OCI-LY3 (cell line): ENCODE data around the gene AARS2.

Experiments
- H2AFZ ChIP-seq: fragments of 200-600, 300-600 bp; shearing (Covaris generic); 2 replicates; pipeline ENCODE4 v1.6.0; 2014; ENCODE audit warnings: antibody characterized with exemption, low read depth, low read length
- H3K27ac ChIP-seq: fragments of 200-600, 300-600 bp; sonication (generic); 2 replicates; pipeline ENCODE4 v1.5.1; 2014; ENCODE audit warnings: mild to moderate bottlenecking, low read length, moderate library complexity, mixed read lengths
- H3K27me3 ChIP-seq: fragments of 200-600, 300-600 bp; sonication (generic); 2 replicates; pipeline ENCODE4 v1.6.1; 2014; ENCODE audit warnings: low read depth, low read length, mixed read lengths
- H3K36me3 ChIP-seq: fragments of 200-600, 300-600 bp; sonication (generic); replicated peaks from 2 replicates; pipeline ENCODE3; 2014; ENCODE audit warnings: low read depth, low read length, mixed read lengths
- H3K4me1 ChIP-seq: fragments of 300-600, 200-600 bp; sonication (generic); 2 replicates; pipeline ENCODE4 v1.6.1; 2014; ENCODE audit warnings: low read length, mixed read lengths
- H3K4me2 ChIP-seq: fragments of 200-600, 300-600 bp; sonication (generic); 2 replicates; pipeline ENCODE4 v1.6.1; 2014; ENCODE audit warnings: low read length, mixed read lengths
- H3K4me3 ChIP-seq: fragments of 300-600, 200-600 bp; sonication (generic); 2 replicates; pipeline ENCODE4 v1.5.1; 2014; ENCODE audit warnings: antibody characterized with exemption, mild to moderate bottlenecking, low read length, moderate library complexity
- H3K79me2 ChIP-seq: fragments of 300-600, 200-600 bp; shearing (Covaris generic); 2 replicates; pipeline ENCODE4 v1.6.1; 2014; ENCODE audit warnings: mild to moderate bottlenecking, low read length, mixed read lengths
- H3K9ac ChIP-seq: fragments of 300-600, 200-600 bp; shearing (Covaris generic); 2 replicates; pipeline ENCODE4 v1.6.0; 2014; ENCODE audit warnings: mild to moderate bottlenecking, low read length, moderate library complexity
- H3K9me3 ChIP-seq: fragments of 200-600, 300-600 bp; shearing (Covaris generic); 2 replicates; pipeline ENCODE4 v1.6.1; 2014; ENCODE audit warnings: low read length, mixed read lengths; ENCODE audit not compliant: insufficient read depth
- H4K20me1 ChIP-seq: fragments of 200-600, 300-600 bp; sonication (generic); 2 replicates; pipeline ENCODE4 v1.6.1; 2016; ENCODE audit warnings: low read length, mixed read lengths; ENCODE audit not compliant: insufficient read depth
- EZH2phosphoT487 ChIP-seq: fragments of 200-600 bp; shearing (Covaris generic); IDR thresholded peaks from 2 replicates; pipeline ENCODE4 v1.6.1; 2018; ENCODE audit warnings: antibody characterized with exemption, mixed run types, low read depth
- TF ChIP-seq, protein P1 (sequence below): fragments of 200-600, 300-600 bp; sonication (generic); IDR thresholded peaks from 2 replicates; pipeline ENCODE4 v1.5.1; 2014; ENCODE audit warnings: antibody characterized with exemption, low read length, low read depth

Gene AARS2

DNA sequence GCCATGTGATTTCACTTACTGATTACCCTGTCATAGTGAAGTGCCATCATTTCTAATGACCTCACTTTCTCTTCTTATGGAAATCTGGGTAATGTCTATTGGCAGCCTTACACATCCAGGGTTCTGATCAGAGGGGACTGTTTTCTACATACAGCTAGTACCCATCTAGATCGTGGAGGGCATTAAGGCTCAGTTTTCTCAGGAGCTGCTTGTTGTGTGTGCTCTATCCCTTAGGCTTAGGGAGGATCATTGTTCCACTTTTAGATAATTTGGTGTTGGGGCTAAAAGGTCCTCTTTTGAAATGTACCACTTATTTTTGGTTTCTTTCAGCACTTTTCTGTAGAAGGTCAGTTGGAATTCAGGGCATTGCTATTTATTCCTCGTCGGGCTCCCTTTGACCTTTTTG lies 62.4 kb downstream of the AARS2 start:
- no peak overlapping the region for H3K9ac ChIP-seq
- peaks cover 18% of the 10 kb centered on the region for H3K4me1 ChIP-seq
- peaks cover 78% of the 10 kb centered on the region for H3K36me3 ChIP-seq
- H3K9me3 ChIP-seq, result no peaks in the 10 kb centered on the region
- peaks cover 73% of the 10 kb centered on the region for H4K20me1 ChIP-seq
- H2AFZ ChIP-seq, result no peak overlapping the region
- no peak overlapping the region for H3K27ac ChIP-seq
- no peak overlapping the region for H3K4me3 ChIP-seq
- TF ChIP-seq, protein P1, sequence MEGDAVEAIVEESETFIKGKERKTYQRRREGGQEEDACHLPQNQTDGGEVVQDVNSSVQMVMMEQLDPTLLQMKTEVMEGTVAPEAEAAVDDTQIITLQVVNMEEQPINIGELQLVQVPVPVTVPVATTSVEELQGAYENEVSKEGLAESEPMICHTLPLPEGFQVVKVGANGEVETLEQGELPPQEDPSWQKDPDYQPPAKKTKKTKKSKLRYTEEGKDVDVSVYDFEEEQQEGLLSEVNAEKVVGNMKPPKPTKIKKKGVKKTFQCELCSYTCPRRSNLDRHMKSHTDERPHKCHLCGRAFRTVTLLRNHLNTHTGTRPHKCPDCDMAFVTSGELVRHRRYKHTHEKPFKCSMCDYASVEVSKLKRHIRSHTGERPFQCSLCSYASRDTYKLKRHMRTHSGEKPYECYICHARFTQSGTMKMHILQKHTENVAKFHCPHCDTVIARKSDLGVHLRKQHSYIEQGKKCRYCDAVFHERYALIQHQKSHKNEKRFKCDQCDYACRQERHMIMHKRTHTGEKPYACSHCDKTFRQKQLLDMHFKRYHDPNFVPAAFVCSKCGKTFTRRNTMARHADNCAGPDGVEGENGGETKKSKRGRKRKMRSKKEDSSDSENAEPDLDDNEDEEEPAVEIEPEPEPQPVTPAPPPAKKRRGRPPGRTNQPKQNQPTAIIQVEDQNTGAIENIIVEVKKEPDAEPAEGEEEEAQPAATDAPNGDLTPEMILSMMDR, result no peak
- TF ChIP-seq EZH2phosphoT487, result no peak
- H3K4me2 ChIP-seq, result no peak overlapping the region
- peaks cover 71% of the 10 kb centered on the region for H3K79me2 ChIP-seq
- H3K27me3 ChIP-seq, result no peaks in the 10 kb centered on the region

DNA sequence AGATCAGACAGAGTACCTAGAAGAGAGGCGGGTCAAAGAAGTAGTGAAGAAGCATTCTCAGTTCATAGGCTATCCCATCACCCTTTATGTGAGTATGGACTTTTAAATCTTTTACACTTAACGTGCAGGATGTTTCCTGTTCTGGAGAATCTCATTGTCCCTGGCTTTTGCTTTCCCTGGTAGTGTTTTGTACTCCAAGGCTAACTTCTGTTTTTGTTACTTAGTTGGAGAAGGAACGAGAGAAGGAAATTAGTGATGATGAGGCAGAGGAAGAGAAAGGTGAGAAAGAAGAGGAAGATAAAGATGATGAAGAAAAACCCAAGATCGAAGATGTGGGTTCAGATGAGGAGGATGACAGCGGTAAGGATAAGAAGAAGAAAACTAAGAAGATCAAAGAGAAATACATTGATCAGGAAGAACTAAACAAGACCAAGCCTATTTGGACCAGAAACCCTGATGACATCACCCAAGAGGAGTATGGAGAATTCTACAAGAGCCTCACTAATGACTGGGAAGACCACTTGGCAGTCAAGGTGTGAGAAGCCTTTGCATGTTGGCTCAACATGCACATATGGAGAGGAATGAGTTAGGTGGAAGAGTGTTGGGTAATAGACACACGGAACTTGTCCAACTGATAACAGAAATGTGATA lies 63.0 kb downstream of the AARS2 start:
- H4K20me1 ChIP-seq, result peaks cover 71% of the 10 kb centered on the region
- H3K9me3 ChIP-seq, result no peaks in the 10 kb centered on the region
- H3K4me2 ChIP-seq, result no peak overlapping the region
- H2AFZ ChIP-seq, result no peak overlapping the region
- H3K9ac ChIP-seq, result no peak overlapping the region
- no peak overlapping the region for H3K4me3 ChIP-seq
- peaks cover 76% of the 10 kb centered on the region for H3K79me2 ChIP-seq
- no peak overlapping the region for H3K27ac ChIP-seq
- peaks cover 22% of the 10 kb centered on the region for H3K4me1 ChIP-seq
- peaks cover 72% of the 10 kb centered on the region for H3K36me3 ChIP-seq
- TF ChIP-seq, protein P1, result no peak
- TF ChIP-seq EZH2phosphoT487, result no peak
- no peaks in the 10 kb centered on the region for H3K27me3 ChIP-seq
